HG03025 (cell line): ENCODE results near the gene BPIFB3.

Experiments used
- ATAC-seq: cut with Tn5 transposase; IDR thresholded peaks from one replicate; pipeline ENCODE4 v1.9.1; 2021; ENCODE audit warnings: mild to moderate bottlenecking, moderate library complexity; ENCODE audit not compliant: unreplicated experiment, low FRiP score

BPIFB3 gene

DNA sequence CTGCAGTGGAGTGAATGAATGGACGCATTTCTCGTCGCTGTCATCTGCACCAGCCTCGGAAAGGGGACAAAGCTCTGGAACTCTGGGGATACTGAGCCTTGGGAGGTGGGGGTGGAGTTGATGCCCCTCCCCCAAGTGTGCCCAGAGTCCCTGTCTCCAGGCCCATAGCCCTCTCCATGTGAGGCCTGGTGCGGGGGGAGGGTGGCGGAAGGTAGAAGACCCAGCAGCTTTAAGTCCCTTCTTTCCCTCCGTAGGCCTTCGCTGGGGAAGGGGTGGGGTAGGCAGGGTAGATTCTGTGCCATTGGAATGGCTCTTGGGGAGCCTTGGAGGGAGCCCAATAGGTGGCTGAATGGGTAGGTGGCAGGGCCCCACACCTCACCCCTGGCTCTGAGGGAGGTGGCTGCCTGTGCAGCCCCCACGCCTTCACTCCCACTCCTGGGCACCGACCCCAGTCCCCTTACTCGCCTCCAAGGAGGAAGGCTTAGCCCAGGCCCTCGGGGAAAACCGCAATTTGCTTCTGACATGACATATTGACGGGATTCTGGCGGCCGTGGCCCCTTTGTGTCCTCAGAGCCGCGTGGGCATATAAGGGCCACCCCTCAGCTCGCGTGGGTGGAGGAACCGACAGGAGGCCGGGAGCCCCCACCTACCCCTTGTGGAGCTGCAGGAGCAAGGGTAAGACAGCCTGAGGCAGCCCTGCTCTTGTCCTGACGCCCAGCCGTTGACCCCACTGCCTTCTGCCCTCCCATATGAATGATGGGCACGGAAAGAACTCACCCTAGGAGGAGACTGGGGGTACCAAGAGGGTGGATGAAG is at the start of gene BPIFB3:
Gene BPIFB3, plus strand, starts transcription at position 613 of the 816 bp plus-strand sequence. CDS start 1,533 bp downstream, outside the sequence.
- no peak for ATAC-seq

GRCh38 chr20:33004141-33004751 is 49.5 kb upstream of the BPIFB3 start, which contains the start of gene SUN5:
Gene SUN5, minus strand, starts transcription at chr20:33004433. Its CDS starts 93 bp downstream, at chr20:33004340.
- ATAC-seq = no peak

GRCh38 chr20:33005132-33005566 is 48.6 kb upstream of the BPIFB3 start:
- no peak for ATAC-seq

DNA sequence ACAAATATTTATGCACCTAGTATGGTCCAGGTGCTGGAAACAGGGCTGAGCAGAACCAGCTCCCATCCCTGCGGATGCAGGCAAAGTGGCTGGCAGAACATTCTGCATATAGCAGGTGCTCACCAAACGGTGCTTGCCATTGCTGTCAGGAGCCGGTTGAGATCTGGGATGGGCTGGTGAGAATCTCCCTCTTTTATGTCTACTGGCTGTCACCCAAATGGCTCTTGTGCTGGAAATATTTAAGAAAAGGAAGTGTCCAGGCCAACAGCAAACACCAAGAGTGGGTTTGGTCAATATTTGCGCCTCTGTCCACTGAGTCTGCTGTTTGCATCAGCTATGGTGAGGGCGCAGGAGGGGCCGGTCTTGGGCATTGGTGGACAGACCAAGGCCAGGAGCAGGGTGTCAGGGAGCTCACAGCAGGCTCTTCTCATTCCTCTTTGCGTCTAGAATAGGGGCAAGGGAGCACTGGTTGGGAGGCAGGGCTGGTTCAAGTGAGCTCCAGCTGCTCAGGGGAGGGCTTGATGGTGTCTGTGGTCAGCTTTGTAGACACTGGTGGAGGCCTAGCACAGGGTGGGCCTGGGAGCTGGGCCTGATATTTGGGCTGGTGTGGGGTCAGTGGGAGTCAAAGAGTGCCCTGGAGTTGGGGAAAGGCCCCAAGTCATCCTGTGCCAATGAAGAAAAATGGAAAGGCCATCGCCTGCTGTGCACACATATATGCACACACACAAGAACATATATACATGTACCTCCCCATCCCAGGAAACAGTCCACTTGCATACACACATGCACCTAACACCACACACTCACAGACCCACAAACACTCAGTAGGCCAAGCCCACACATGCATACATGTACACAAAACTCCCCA is 47.6 kb upstream of the BPIFB3 start:
- no peak for ATAC-seq

- no peak for ATAC-seq
Measured at GRCh38 chr20:33006776-33007375, 46.8 kb upstream of the BPIFB3 start.

GRCh38 chr20:33007376-33008335 is 46.0 kb upstream of the BPIFB3 start, which contains the start of gene BPIFB2:
Gene BPIFB2, plus strand, starts transcription at chr20:33007704. Its CDS starts 871 bp downstream, at chr20:33008575.
- ATAC-seq = no peak

DNA sequence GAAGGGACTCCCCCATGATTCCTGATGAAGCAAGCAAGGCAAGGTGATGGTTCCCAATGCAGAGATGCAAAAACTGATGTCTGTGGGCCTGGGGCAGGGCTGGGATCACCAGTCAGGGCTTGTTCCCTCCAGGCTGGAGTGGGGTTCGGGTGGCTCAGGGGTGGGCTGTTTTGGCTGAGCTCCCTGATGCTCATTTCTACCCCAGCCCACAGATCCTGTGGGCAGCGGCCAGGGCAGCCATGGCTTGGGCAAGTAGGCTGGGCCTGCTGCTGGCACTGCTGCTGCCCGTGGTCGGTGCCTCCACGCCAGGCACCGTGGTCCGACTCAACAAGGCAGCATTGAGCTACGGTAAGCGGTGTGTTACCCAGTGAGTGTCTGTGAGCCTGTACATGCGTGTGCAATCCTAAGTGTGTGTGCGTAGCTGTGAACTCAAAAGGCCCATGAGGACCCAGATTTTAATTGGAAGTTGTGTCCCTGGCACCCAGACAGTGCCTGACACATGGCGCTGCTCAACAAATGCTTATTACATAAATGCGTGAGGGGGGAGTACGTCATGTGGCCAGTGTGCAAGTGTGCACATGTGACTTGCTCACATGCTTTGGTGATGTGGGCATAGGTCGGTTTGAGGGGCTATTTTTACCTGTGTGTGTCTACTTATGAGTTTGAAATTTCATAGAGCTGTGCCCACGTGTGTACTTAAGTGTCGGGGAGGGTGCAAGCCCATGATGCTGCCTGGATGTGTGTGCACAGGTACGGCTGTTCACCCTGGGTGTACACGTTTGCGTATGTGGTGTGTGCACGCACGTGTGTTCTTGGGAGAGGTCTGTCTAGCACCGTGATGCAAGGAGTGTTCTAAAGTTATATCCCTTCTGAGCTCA is 45.1 kb upstream of the BPIFB3 start:
- ATAC-seq = no peak

- no peak for ATAC-seq
Measured at GRCh38 chr20:33009214-33010132, 44.2 kb upstream of the BPIFB3 start.

GRCh38 chr20:33010133-33010504 is 43.6 kb upstream of the BPIFB3 start:
- ATAC-seq = no peak

DNA sequence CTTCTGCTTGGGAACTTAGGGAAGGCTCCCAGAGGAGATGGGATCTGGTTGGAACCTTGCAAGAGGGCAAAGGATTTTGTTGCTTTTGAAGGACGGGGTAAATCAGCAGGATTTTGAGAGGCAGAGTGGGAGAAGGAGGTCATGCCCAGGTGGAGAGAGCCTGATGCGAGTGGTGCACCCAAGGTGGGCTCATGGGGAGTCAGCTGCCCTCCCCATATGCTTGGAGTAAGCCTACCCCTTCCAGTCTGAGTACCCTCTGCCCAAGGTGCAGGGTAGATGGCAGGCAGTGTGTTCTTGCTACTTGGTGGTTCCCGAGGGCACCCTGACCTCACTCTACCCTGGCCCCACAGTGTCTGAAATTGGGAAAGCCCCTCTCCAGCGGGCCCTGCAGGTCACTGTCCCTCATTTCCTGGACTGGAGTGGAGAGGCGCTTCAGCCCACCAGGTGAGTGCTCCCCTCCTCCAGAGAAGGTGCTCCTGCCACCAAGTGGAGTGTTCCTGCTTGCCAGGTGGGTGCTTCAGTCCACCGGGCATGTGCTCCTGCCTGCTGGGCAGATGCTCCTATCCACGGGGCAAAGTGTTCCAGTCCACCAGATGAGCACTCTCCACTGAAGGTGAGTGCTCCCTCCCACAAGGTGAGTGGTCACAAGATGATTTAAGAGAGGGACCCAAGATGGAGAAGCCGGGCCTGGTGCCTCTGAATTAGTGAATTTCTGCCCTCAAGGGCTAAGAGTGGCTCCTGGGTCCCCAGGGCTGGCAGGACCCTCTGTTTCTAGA is 42.8 kb upstream of the BPIFB3 start:
- no peak for ATAC-seq

- ATAC-seq = no peak
Measured at GRCh38 chr20:33012327-33013189, 41.1 kb upstream of the BPIFB3 start.

DNA sequence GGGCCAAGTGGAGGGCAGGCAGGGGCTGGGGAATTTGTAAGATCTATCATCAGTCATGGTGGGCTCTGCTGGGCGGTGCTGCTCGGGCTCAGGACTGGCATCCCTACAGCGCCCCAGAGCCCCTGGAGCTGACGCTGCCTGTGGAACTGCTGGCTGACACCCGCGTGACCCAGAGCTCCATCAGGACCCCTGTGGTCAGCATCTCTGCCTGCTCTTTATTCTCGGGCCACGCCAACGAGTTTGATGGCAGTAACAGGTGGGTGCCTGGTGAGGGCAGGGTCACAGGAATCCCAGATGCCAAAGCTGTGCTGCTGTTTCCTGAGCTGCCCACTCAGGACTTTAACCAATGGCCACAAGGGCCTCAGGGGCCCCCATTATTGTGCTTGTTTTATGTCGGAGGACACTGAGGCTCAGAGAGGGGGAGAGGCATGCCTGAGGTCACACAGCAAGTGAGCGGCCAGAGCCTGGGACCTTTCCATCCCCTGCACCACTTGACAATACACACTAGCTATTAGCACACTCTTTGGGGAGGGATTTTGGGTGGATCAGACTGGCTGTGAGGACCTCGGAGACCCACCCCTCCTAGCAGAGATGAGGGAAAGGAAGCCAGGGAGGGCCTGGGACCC is 39.9 kb upstream of the BPIFB3 start:
- ATAC-seq = no peak

DNA sequence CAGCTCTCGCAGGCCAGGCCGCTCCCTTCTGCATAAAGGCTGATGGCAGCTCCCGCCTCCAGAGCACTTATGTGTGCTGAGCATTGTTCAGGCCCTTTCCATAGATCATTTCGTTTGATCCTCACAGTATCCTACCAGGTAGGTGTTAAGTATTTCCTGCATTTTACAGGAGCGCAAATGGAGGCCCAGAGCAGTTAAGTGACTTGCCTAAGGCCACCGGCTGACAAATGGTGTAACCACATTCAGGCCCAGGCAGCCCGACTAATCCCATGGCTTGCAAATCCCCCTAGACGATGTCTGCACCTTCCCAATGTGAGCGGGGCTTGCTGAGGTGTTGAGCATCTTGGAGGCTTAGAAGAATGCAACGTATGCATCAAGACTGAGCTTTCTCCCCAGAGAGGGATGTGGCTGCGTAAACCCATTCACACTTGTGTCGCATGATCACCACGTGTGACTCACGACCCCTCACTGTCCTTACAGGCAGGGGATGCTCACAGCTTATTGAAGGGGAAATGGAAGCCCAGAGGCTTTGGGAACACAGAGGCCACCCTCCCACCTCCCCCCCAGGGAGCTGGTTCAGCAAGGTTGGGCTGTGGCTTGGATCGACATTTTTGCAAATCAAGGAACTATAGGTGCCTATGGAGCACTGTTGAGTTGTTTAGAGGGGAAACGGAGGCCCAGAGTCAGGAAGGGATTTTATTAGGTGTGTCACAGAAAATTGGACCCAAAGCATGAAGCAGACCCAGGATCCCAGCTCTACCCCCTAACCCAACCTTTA is 39.2 kb upstream of the BPIFB3 start:
- ATAC-seq = no peak

GRCh38 chr20:33015114-33015484 is 38.6 kb upstream of the BPIFB3 start:
- no peak for ATAC-seq
